Sciatic nerve (tissue), 2 donors: ENCODE measurements around the gene ADSL. TPM values are rescaled to one million over a fixed set of nuclear protein-coding genes. Genes with fewer than 3 reads are reported as not detected.
A peak's percentile ranks its signal among the peaks of the same experiment; 100 is the strongest.

Source experiments
- ATAC-seq: fragments of 200-7000 bp; cut with Tn5 transposase; one replicate; pipeline ENCODE4 v1.9.1; 2020; ENCODE audit warnings: mild to moderate bottlenecking, moderate library complexity
- DNase-seq: peaks from one replicate; pipeline ENCODE4 v3.0.0-alpha.2; 2020; ENCODE audit warnings: low spot score
- intact Hi-C: fragments of 100-400 bp; cut with DNase I; formaldehyde crosslinking; loops from one replicate; pipeline ENCODE4 v1.14.2; 2022
- total RNA-seq: library from RNA; stranded (reverse); fragmentation: NEBNext Ultra II Directional; extraction: Animal tissue kit (Norgen Biotek cat#: 25700); gene quantifications from one replicate; pipeline ENCODE4 v1.2.1, GENCODE V29; 2021
- donor health status: DM: no; HTN: no; CAD: no.
- donor health status: DM: no; HTN: no; CAD: no.

The ADSL gene
- total RNA-seq, 1 donor from 2014 or later = 32.8 TPM

GRCh38 chr22:40395607-40396006, 49.3 kb downstream of the ADSL start:
- no peak for DNase-seq
- no peak for ATAC-seq
- intact Hi-C loops = no loop called here

- DNase-seq (no peak), ATAC-seq (no peak)
- intact Hi-C loops = no loop called here
These were observed 50.6 kb downstream of the ADSL start for GRCh38 chr22:40396882-40397281.

GRCh38 chr22:40397396-40397795, 51.1 kb downstream of the ADSL start:
- ATAC-seq (no peak), DNase-seq (no peak)
- intact Hi-C loops = no loop called here

- no peak for ATAC-seq
- DNase-seq = no peak
- intact Hi-C loops = no loop called here
These were observed 53.3 kb downstream of the ADSL start for GRCh38 chr22:40399621-40400020.

GRCh38 chr22:40400159-40400558, 53.9 kb downstream of the ADSL start:
- DNase-seq (no peak), ATAC-seq (no peak)
- intact Hi-C loops = no loop called here

GRCh38 chr22:40401532-40401931, 55.2 kb downstream of the ADSL start:
- DNase-seq (peak; percentile 27), ATAC-seq (no peak)
- intact Hi-C loops = no loop called here

GRCh38 chr22:40401981-40402406, 55.7 kb downstream of the ADSL start:
- DNase-seq (peak; percentile 13), ATAC-seq (no peak)
- intact Hi-C loops = no loop called here

- DNase-seq (peak; percentile 23), ATAC-seq (no peak)
- intact Hi-C loops = no loop called here
These were observed 56.8 kb downstream of the ADSL start for GRCh38 chr22:40403141-40403540.

GRCh38 chr22:40403651-40404050, 57.4 kb downstream of the ADSL start:
- intact Hi-C loops = no loop called here
- DNase-seq (peak; percentile 36), ATAC-seq (no peak)

GRCh38 chr22:40404251-40405177, 58.2 kb downstream of the ADSL start:
- ATAC-seq = no peak
- intact Hi-C loops = no loop called here
- DNase-seq = peak; percentile 53

GRCh38 chr22:40405178-40406062, 59.1 kb downstream of the ADSL start:
- intact Hi-C loops = no loop called here
- peak; percentile 57 for DNase-seq
- ATAC-seq = no peak

- DNase-seq (peak; percentile 51), ATAC-seq (no peak)
- intact Hi-C loops = no loop called here
These were observed 60.0 kb downstream of the ADSL start for GRCh38 chr22:40406063-40406890.

- intact Hi-C loops = no loop called here
- no peak for ATAC-seq
- peak; percentile 54 for DNase-seq
These were observed 60.9 kb downstream of the ADSL start for GRCh38 chr22:40407021-40407761.

- ATAC-seq (no peak), DNase-seq (peak; percentile 53)
- intact Hi-C loops = no loop called here
These were observed 61.8 kb downstream of the ADSL start for GRCh38 chr22:40407831-40408717.

GRCh38 chr22:40408718-40409612, 62.7 kb downstream of the ADSL start:
- intact Hi-C loops = no loop called here
- no peak for ATAC-seq

GRCh38 chr22:40409613-40410113, 63.4 kb downstream of the ADSL start:
- DNase-seq (peak; percentile 51), ATAC-seq (no peak)
- intact Hi-C loops = no loop called here

More at GRCh38 chr22:40408718-40409612, 62.7 kb downstream of the ADSL start:
- peak; percentile 49 for DNase-seq
